IMR-90 (cell line): ENCODE data around the gene MGAT1. TPM values are rescaled to one million over a fixed set of nuclear protein-coding genes. Genes with fewer than 3 reads are reported as not detected.

ENCODE experiments used
- ATAC-seq: fragments of 200-7000 bp; cut with Tn5 transposase; 2 replicates; pipeline ENCODE4 v1.9.1; 2020; ENCODE audit warnings: low read depth, mild to moderate bottlenecking, moderate library complexity
- BruUV-seq: library from RNA; stranded (reverse); fragments of 400-500 nt; replicated peaks from 2 replicates; lab custom pipeline; 2021; lab: Mats Ljungman, UMichigan
- CTCF ChIA-PET: fragments of 300-600 bp; formaldehyde crosslinking; extraction: SDS; loops from one replicate; lab custom pipeline; 2021; ENCODE audit warnings: antibody characterized with exemption; lab: Yijun Ruan, JAX
- POLR2A ChIA-PET: fragments of 300-600 bp; sonication (Branson Sonifier 250); formaldehyde crosslinking; loops from one replicate; lab custom pipeline; 2022; ENCODE audit warnings: antibody characterized with exemption; ENCODE audit not compliant: unreplicated experiment; lab: Charles Lee
- DNase-seq: peaks from one replicate; pipeline ENCODE4 v3.0.0; 2013
- H2AFZ ChIP-seq: replicated peaks from 2 replicates; pipeline ENCODE3; 2013; ENCODE audit warnings: low read length, mild to moderate bottlenecking; ENCODE audit not compliant: poor library complexity
- H2AK5ac ChIP-seq: 2 replicates; pipeline ENCODE4 v1.6.1; 2013; ENCODE audit warnings: low read depth, low read length, inconsistent platforms
- H2AK9ac ChIP-seq: replicated peaks from 2 replicates; pipeline ENCODE3; 2013; ENCODE audit warnings: mild to moderate bottlenecking, low read depth, low read length, moderate library complexity; ENCODE audit not compliant: poor library complexity
- H2BK120ac ChIP-seq: 2 replicates; pipeline ENCODE4 v1.6.1; 2013; ENCODE audit warnings: low read depth, low read length, inconsistent platforms
- H2BK15ac ChIP-seq: 3 replicates; pipeline ENCODE4 v1.6.1; 2013; ENCODE audit warnings: low read depth, low read length, inconsistent platforms
- H2BK20ac ChIP-seq: 2 replicates; pipeline ENCODE4 v1.6.1; 2013; ENCODE audit warnings: low read depth, mild to moderate bottlenecking, inconsistent platforms, low read length, moderate library complexity
- H2BK5ac ChIP-seq: 2 replicates; pipeline ENCODE4 v1.6.1; 2013; ENCODE audit warnings: mild to moderate bottlenecking, low read depth, low read length, inconsistent platforms; ENCODE audit not compliant: poor library complexity, severe bottlenecking
- H3K14ac ChIP-seq: replicated peaks from 2 replicates; pipeline ENCODE4 v1.6.1; 2013; ENCODE audit warnings: low read depth, low read length, inconsistent platforms
- H3K18ac ChIP-seq: 2 replicates; pipeline ENCODE4 v1.6.1; 2013; ENCODE audit warnings: low read depth, low read length, control low read depth
- H3K23ac ChIP-seq: 2 replicates; pipeline ENCODE4 v1.6.1; 2013; ENCODE audit warnings: low read depth, low read length, inconsistent platforms
- H3K27ac ChIP-seq: 2 replicates; pipeline ENCODE4 v1.5.1; 2013; ENCODE audit warnings: mild to moderate bottlenecking, control low read depth, low read length; ENCODE audit not compliant: insufficient read depth
- H3K27me3 ChIP-seq: 2 replicates; pipeline ENCODE4 v1.6.1; 2013; ENCODE audit warnings: low read length; ENCODE audit not compliant: control insufficient read depth, insufficient read depth
- H3K36me3 ChIP-seq: 2 replicates; pipeline ENCODE4 v1.6.1; 2013; ENCODE audit warnings: low read length, mixed read lengths; ENCODE audit not compliant: control insufficient read depth, insufficient read depth
- H3K4ac ChIP-seq: 2 replicates; pipeline ENCODE4 v1.6.1; 2013; ENCODE audit warnings: low read depth, low read length, inconsistent platforms
- H3K4me1 ChIP-seq: 2 replicates; pipeline ENCODE4 v1.6.1; 2013; ENCODE audit warnings: low read length, mixed read lengths; ENCODE audit not compliant: control insufficient read depth, insufficient read depth
- H3K4me2 ChIP-seq: 2 replicates; pipeline ENCODE4 v1.6.1; 2013; ENCODE audit warnings: low read depth, mild to moderate bottlenecking, control low read depth, low read length, moderate library complexity
- H3K4me3 ChIP-seq: 2 replicates; pipeline ENCODE4 v1.5.1; 2013; ENCODE audit warnings: low read depth, mild to moderate bottlenecking, control low read depth, low read length, moderate library complexity; ENCODE audit not compliant: insufficient read depth
- H3K56ac ChIP-seq: 2 replicates; pipeline ENCODE4 v1.6.1; 2013; ENCODE audit warnings: low read length, inconsistent platforms; ENCODE audit not compliant: insufficient read depth; ENCODE audit errors: extremely low read depth
- H3K79me1 ChIP-seq, 2 experiments: 2 replicates each; pipeline ENCODE4 v1.6.1; 2013; ENCODE audit warnings: low read length in 2 of 2, inconsistent platforms in 1 of 2, low read depth in 1 of 2
- H3K9ac ChIP-seq: 2 replicates; pipeline ENCODE4 v1.6.1; 2013; ENCODE audit warnings: low read depth, low read length, control low read depth
- H3K9me1 ChIP-seq: 2 replicates; pipeline ENCODE4 v1.6.1; 2013; ENCODE audit warnings: low read length, inconsistent platforms; ENCODE audit not compliant: insufficient read depth
- H3K9me3 ChIP-seq: 2 replicates; pipeline ENCODE4 v1.6.1; 2013; ENCODE audit warnings: low read length; ENCODE audit not compliant: control insufficient read depth, insufficient read depth
- H4K20me1 ChIP-seq: 2 replicates; pipeline ENCODE4 v1.6.1; 2013; ENCODE audit warnings: low read length, inconsistent platforms; ENCODE audit not compliant: insufficient read depth
- H4K5ac ChIP-seq: 2 replicates; pipeline ENCODE4 v1.6.1; 2013; ENCODE audit warnings: mild to moderate bottlenecking, low read depth, low read length, control low read depth
- H4K8ac ChIP-seq, 2 experiments: 2 replicates each; pipeline ENCODE4 v1.6.1; 2013; ENCODE audit warnings: low read depth in 2 of 2, low read length in 2 of 2, control low read depth in 1 of 2, inconsistent platforms in 1 of 2
- H4K91ac ChIP-seq: 2 replicates; pipeline ENCODE4 v1.6.1; 2013; ENCODE audit warnings: low read depth, low read length, inconsistent platforms; ENCODE audit not compliant: insufficient read depth
- BHLHE40 ChIP-seq: fragments of 150-350 bp; IDR thresholded peaks from 2 replicates; pipeline ENCODE4 v1.6.1; 2016; ENCODE audit warnings: mild to moderate bottlenecking, low read depth, low read length
- CHD1 ChIP-seq: IDR thresholded peaks from 2 replicates; pipeline ENCODE4 v1.6.1; 2012; ENCODE audit warnings: low read depth, low read length, improper control_type of control experiment
- CTCF ChIP-seq: conservative IDR thresholded peaks from 2 replicates; pipeline ENCODE4 v1.5.1; 2012; ENCODE audit warnings: mild to moderate bottlenecking, low read depth, low read length, improper control_type of control experiment
- MAFK ChIP-seq: IDR thresholded peaks from 2 replicates; pipeline ENCODE4 v1.6.1; 2012; ENCODE audit warnings: low read depth, low read length, improper control_type of control experiment
- WGBS, 2 experiments: methylation state at CpG; one replicate each; pipeline versions ENCODE4 v1.1.5 to v1.1.7; 2013; ENCODE audit warnings: missing lambda C conversion rate in 2 of 2; ENCODE audit not compliant: insufficient read length in 1 of 2; ENCODE audit errors: extremely low coverage in 2 of 2; 5-methylcytosine and 5-hydroxymethylcytosine counted together
- dilution Hi-C: fragments of 300-500 bp; cut with HindIII; formaldehyde crosslinking; loops from one replicate; pipeline ENCODE4 v1.14.3; 2018; ENCODE audit warnings: low sequenced_read_pairs; ENCODE audit not compliant: unreplicated experiment
- in situ Hi-C: fragments of 300-500 bp; cut with MboI; formaldehyde crosslinking; loops from 3 replicates; pipeline ENCODE4 v1.14.3; 2019; ENCODE audit warnings: low sequenced_read_pairs, inconsistent platforms, mixed read lengths
- intact Hi-C: fragments of 100-400 bp; cut with micrococcal nuclease; formaldehyde crosslinking; loops from 2 replicates; pipeline ENCODE4 v1.10.0; 2022
- polyA plus RNA-seq, 3 experiments: library from polyadenylated mRNA; depleted of rRNA; stranded (reverse); fragments of >200 nt; gene quantifications; 2 replicates each; pipeline ENCODE4 v1.2.3, GENCODE V29; 2012; ENCODE audit warnings: low replicate concordance in 1 of 3
- total RNA-seq: library from RNA; depleted of rRNA; stranded (reverse); fragments of >200 nt; gene quantifications from 2 replicates; pipeline ENCODE4 v1.2.3, GENCODE V29; 2012

Gene MGAT1
- total and polyA plus RNA-seq, 2 of the 4 experiments (the other 2 are of a cell fraction): 56.3 to 141 TPM

- Histone ChIP-seq H2AK5ac (no peak overlapping the region), H3K18ac (no peak overlapping the region), H3K14ac (no peak overlapping the region), H3K4me3 (no peak overlapping the region), H2BK20ac (no peak overlapping the region), H3K56ac (no peak overlapping the region), H2AK9ac (peak overlapping the region; percentile 48), H3K9me3 (no peaks in the 10 kb centered on the region), H2BK120ac (no peak overlapping the region), H3K27ac (no peak overlapping the region), H2BK15ac (no peak overlapping the region), H3K36me3 (no peaks in the 10 kb centered on the region), H3K4me1 (peaks cover 13% of the 10 kb centered on the region), H3K9ac (no peak overlapping the region), H3K4me2 (no peak overlapping the region), H3K27me3 (no peaks in the 10 kb centered on the region), H3K9me1 (no peaks in the 10 kb centered on the region; the same call in 1 of the 2 replicates), H4K5ac (no peak overlapping the region), H2BK5ac (no peak overlapping the region), H3K23ac (no peak overlapping the region), H4K20me1 (no peaks in the 10 kb centered on the region), H4K91ac (no peak overlapping the region), H4K8ac (no peak overlapping the region), H3K4ac (no peak overlapping the region; the same call in 1 of the 2 replicates), H3K79me1 (no peaks in the 10 kb centered on the region; a peak in 1 of 4 replicates), H2AFZ (no peak overlapping the region)
- CTCF ChIA-PET: no interaction called here
- ATAC-seq (no peak), DNase-seq (no peak)
- POLR2A ChIA-PET: interaction anchor here (1.0 kb wide), 1 partner anchor 8 kb away, joined by 3 read pairs; no protein-coding TSS in a partner anchor
- in situ Hi-C loops (no loop called here), intact Hi-C loops (no loop called here), dilution Hi-C loops (no loop called here)
- 67% methylated on average over 3 of the region's 6 CpGs; no CpG with 5 or more reads in 1 of the 2 experiments for WGBS, 2 experiments
- no TSS peak for BruUV-seq
- TF ChIP-seq MAFK: no peak
- TF ChIP-seq CTCF: no peak
- no peak for TF ChIP-seq BHLHE40
- TF ChIP-seq CHD1: no peak
These were observed 16.2 kb upstream of the MGAT1 start for GRCh38 chr5:180818677-180819341.
